CD4-positive, alpha-beta T cell treated with Interleukin-4 for 1 hour (primary cell): ENCODE data around the gene PLA2G4E.

Experiments
- DNase-seq, 2 donors: peaks; one replicate each; pipeline ENCODE4 v3.0.0-alpha.2; 2020 to 2022

PLA2G4E gene

GRCh38 chr15:41932511-41933289 is 88.1 kb downstream of the PLA2G4E start:
- DNase-seq, result no peak

GRCh38 chr15:41932101-41932500 is 88.7 kb downstream of the PLA2G4E start:
- DNase-seq, result no peak
